Activated T-cell treated with anti-CD3 and anti-CD28 coated beads, Interleukin-2, amount 50 U/mL, for 4 hours (primary cell): Measurements from ENCODE around the gene TDRD7. TPM values are rescaled to one million over a fixed set of nuclear protein-coding genes. Genes with fewer than 3 reads are reported as not detected.

Experiments
- ATAC-seq, 2 donors: fragments of 200-7000 bp; cut with Tn5 transposase; one replicate each; pipeline ENCODE4 v1.10.0; 2021
- DNase-seq: peaks from one replicate; pipeline ENCODE4 v3.0.0-alpha.2; 2020
- H3K27me3 Mint-ChIP-seq: one replicate; pipeline ENCODE4 v1.8.0; 2021; ENCODE audit warnings: low read depth, mixed read lengths
- H3K36me3 Mint-ChIP-seq: one replicate; pipeline ENCODE4 v1.8.0; 2022; ENCODE audit warnings: mixed read lengths; ENCODE audit not compliant: insufficient read depth
- H3K4me1 Mint-ChIP-seq: one replicate; pipeline ENCODE4 v1.8.0; 2021; ENCODE audit warnings: low read depth, mixed read lengths
- H3K4me3 Mint-ChIP-seq: one replicate; pipeline ENCODE4 v1.8.0; 2021; ENCODE audit warnings: mild to moderate bottlenecking, moderate library complexity, mixed read lengths
- H3K9me3 Mint-ChIP-seq: one replicate; pipeline ENCODE4 v1.8.0; 2021; ENCODE audit warnings: mixed read lengths
- total RNA-seq, 3 donors: library from RNA; stranded (reverse); gene quantifications; one replicate each; pipeline ENCODE4 v1.2.1, GENCODE V29; 2021

The TDRD7 gene
- total RNA-seq, 3 donors from 2014 or later: 2.7 to 4.1 (median 2.8) TPM

GRCh38 chr9:97519441-97519970 is 107.6 kb downstream of the TDRD7 start:
- ATAC-seq (no peak), DNase-seq (no peak)
- Mint-ChIP-seq H3K27me3 (peaks cover 18% of the 10 kb centered on the region), H3K4me3 (no peak overlapping the region), H3K9me3 (no peaks in the 10 kb centered on the region), H3K36me3 (no peaks in the 10 kb centered on the region), H3K4me1 (no peaks in the 10 kb centered on the region)

GRCh38 chr9:97521576-97522333 is 109.9 kb downstream of the TDRD7 start:
- Mint-ChIP-seq H3K4me1 (no peaks in the 10 kb centered on the region), H3K27me3 (peaks cover 11% of the 10 kb centered on the region)

GRCh38 chr9:97524424-97524823 is 112.5 kb downstream of the TDRD7 start:
- peaks cover under 1% of the 10 kb centered on the region for H3K4me1 Mint-ChIP-seq
- no peak overlapping the region for H3K4me3 Mint-ChIP-seq
- H3K9me3 Mint-ChIP-seq: no peaks in the 10 kb centered on the region
- no peak for DNase-seq
- no peak for ATAC-seq
- H3K27me3 Mint-ChIP-seq: peaks cover 2% of the 10 kb centered on the region
- H3K36me3 Mint-ChIP-seq: no peaks in the 10 kb centered on the region

More at GRCh38 chr9:97521576-97522333, 109.9 kb downstream of the TDRD7 start:
- no peaks in the 10 kb centered on the region for H3K9me3 Mint-ChIP-seq
- no peak for DNase-seq
- no peaks in the 10 kb centered on the region for H3K36me3 Mint-ChIP-seq
- no peak overlapping the region for H3K4me3 Mint-ChIP-seq
- ATAC-seq: no peak

- no peak for ATAC-seq
- DNase-seq: no peak
- Mint-ChIP-seq H3K9me3 (no peaks in the 10 kb centered on the region), H3K27me3 (peaks cover 2% of the 10 kb centered on the region), H3K4me1 (peaks cover 4% of the 10 kb centered on the region), H3K4me3 (no peak overlapping the region), H3K36me3 (no peaks in the 10 kb centered on the region)
Measured at GRCh38 chr9:97525451-97525850, 113.6 kb downstream of the TDRD7 start.

DNA sequence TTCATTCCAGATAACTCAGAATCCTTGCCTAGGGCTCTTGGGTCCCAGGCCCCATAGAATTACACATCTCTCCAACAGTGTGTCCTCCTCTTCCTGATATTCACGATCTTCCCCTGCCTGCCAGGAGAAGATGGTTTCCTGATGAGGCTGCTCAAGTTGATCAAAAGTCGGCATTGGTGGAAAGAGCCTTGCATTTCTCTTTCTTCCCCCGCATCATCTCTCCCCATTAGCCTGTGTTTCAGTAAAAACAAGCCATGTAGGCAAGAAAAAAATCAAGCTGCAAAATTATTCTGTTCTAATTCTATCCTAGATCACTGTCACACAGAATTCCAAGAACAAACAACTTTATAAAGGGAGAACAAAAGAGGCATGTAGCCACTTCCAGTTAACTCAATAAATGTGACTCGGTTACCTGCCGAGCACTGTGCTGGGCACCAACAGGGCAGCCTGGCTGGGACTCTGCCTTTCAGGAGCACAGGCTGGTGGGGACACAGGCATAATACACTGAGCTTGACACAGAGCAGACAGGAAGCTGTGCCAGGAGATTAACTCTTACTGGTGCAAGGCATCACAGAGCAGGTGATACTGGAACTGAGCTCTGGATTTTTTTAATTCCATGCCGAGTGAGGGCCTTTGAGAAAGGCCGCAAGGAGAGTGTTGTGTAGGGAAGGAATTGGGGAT is 115.1 kb downstream of the TDRD7 start:
- Mint-ChIP-seq H3K9me3 (no peaks in the 10 kb centered on the region), H3K27me3 (peaks cover 2% of the 10 kb centered on the region), H3K4me3 (no peak overlapping the region), H3K36me3 (no peaks in the 10 kb centered on the region), H3K4me1 (peaks cover 4% of the 10 kb centered on the region)
- DNase-seq (no peak), ATAC-seq (no peak)

DNA sequence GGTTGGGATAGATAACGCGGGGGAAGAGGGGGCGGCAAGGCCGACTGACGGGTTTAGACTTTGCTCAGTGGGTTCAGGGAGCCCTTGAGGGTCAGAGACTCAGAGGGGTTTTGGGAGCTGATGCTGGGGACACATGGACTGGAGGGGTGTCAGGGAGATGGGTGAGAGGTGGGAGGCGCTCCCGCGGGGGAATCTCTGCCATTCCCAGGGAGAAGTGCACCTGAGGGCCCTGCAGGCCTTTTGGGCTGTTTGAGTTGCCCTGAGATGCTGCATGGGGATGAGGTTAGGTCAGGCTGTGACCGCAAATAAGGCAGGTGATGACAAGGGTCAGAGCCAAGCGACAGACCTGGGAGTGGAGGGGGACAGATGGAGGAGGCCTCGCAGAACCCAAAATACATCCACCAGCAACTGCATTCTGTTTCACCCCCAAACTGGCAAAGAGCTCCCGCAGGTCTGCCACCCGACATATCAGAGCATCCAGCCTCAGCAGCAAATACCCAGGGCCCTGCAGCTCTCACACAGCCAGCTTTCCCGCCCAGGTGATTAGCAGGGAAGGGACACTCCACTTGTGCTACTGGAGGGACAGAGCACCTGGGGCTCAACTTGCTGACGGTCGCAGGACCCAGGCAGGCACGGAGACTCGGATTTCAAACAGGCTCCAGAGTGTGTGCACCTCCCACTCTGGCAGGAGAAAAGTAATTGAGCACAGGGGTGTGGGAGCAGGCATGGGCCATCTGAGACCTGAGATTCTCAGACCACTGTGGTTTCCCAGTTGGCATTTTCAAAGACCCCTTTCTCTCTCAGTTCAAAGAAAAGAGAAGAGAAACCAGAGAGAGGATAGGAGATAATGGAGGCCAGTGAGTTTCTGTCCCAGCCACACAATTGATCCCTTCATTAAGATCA is 116.0 kb downstream of the TDRD7 start:
- peaks cover 2% of the 10 kb centered on the region for H3K27me3 Mint-ChIP-seq
- H3K4me3 Mint-ChIP-seq: no peak overlapping the region
- ATAC-seq (no peak), DNase-seq (no peak)
- no peaks in the 10 kb centered on the region for H3K36me3 Mint-ChIP-seq
- peaks cover 4% of the 10 kb centered on the region for H3K4me1 Mint-ChIP-seq
- no peaks in the 10 kb centered on the region for H3K9me3 Mint-ChIP-seq

GRCh38 chr9:97528529-97529230 is 116.8 kb downstream of the TDRD7 start:
- peaks cover 2% of the 10 kb centered on the region for H3K27me3 Mint-ChIP-seq
- no peak for DNase-seq
- H3K4me1 Mint-ChIP-seq: peaks cover 4% of the 10 kb centered on the region
- ATAC-seq: no peak
- H3K9me3 Mint-ChIP-seq: no peaks in the 10 kb centered on the region
- no peak overlapping the region for H3K4me3 Mint-ChIP-seq
- no peaks in the 10 kb centered on the region for H3K36me3 Mint-ChIP-seq

DNA sequence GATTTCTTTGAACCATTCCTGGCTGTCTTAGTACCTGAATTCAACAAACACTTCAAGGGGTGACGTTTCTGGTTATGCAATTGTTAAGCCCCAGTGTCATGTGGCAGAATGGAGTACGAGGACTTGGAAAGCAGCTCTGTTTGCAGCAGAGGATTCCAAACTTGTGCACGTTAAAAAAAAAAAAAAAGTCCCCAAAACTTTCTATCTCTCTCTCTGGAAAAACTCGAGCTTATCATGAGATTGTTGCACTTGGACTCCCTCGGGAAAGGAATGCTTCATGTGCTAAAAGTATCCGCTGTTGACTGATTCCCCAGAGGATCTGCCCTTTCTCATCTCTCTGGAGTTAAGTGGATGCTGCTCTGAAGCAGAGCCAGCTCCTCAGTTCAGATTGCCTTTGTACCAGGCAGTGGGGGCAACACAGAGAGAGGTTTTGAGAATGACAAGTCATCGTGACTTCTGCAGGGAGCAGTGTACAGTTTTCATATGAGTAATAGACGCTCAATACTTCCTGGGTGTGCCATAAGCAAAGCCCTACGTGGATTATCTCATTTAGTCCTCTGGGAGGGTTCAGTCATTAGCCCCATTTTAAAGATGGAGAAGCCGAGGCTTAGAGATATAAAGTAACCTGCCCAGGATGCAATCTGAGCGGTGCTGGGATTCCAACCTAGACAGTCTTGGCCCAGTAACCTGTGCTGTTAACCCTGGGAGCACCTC is 117.6 kb downstream of the TDRD7 start:
- DNase-seq (no peak), ATAC-seq (peak; percentile 51 to 78)
- no peak overlapping the region for H3K4me3 Mint-ChIP-seq

GRCh38 chr9:97531888-97532376 is 120.0 kb downstream of the TDRD7 start:
- ATAC-seq (no peak), DNase-seq (no peak)
- Mint-ChIP-seq H3K27me3 (peaks cover 8% of the 10 kb centered on the region), H3K4me3 (no peak overlapping the region), H3K4me1 (peaks cover 4% of the 10 kb centered on the region), H3K36me3 (no peaks in the 10 kb centered on the region), H3K9me3 (no peaks in the 10 kb centered on the region)

More for the DNA sequence above, 117.6 kb downstream of the TDRD7 start:
- peaks cover 4% of the 10 kb centered on the region for H3K4me1 Mint-ChIP-seq
- no peaks in the 10 kb centered on the region for H3K9me3 Mint-ChIP-seq
- no peaks in the 10 kb centered on the region for H3K36me3 Mint-ChIP-seq
- H3K27me3 Mint-ChIP-seq: peaks cover under 1% of the 10 kb centered on the region

- Mint-ChIP-seq H3K36me3 (no peaks in the 10 kb centered on the region), H3K9me3 (no peaks in the 10 kb centered on the region), H3K4me3 (no peak overlapping the region), H3K27me3 (peaks cover 11% of the 10 kb centered on the region), H3K4me1 (peaks cover 4% of the 10 kb centered on the region)
- no peak for DNase-seq
- no peak for ATAC-seq
Measured at GRCh38 chr9:97534185-97534584, 122.3 kb downstream of the TDRD7 start.

- no peaks in the 10 kb centered on the region for H3K36me3 Mint-ChIP-seq
- no peak for ATAC-seq
- DNase-seq: no peak
Measured at GRCh38 chr9:97534961-97535594, 123.2 kb downstream of the TDRD7 start.

DNA sequence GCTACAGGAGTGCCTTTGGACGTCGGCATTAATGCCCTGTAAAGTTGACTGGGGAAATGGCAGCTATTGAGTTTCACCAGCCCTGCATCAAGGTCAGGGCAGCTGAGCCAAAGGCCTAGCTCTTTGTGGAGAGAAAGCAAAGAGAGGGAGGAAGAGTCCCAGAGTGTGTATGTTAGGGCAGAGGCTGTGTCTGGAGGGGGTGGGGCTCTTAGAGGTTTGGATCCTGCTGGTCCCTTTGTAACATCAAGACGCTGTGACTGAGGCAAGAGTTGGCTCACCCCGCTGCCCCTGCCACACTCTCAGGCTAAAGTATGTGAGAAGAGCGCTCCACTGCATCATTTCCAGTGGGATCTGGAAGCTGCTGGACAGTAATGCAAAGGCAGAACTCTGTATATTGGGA is 123.9 kb downstream of the TDRD7 start:
- H3K9me3 Mint-ChIP-seq: no peaks in the 10 kb centered on the region
- H3K4me3 Mint-ChIP-seq: no peak overlapping the region
- no peaks in the 10 kb centered on the region for H3K4me1 Mint-ChIP-seq

More at GRCh38 chr9:97534961-97535594, 123.2 kb downstream of the TDRD7 start:
- Mint-ChIP-seq H3K4me1 (no peaks in the 10 kb centered on the region), H3K9me3 (no peaks in the 10 kb centered on the region), H3K27me3 (peaks cover 11% of the 10 kb centered on the region), H3K4me3 (no peak overlapping the region)

DNA sequence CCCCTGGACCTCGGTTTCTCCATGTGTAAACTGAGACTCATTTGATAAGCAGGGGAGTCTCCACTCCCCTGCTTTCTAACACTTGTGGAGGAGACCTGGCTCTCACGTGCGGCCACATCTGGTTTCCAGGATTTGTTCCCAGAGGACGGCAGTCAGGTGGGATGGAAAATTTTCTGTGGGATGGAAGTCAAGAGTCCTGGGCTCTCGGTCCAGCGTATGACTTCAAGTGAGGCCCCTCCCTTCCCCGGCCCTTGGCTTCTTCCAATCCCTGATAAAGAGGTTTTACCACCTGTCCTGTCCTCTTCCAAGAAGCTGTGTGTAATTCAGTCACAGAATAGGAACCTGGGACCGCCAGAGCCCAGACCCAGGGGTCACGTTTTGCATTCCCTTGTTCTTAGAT is 124.6 kb downstream of the TDRD7 start:
- Mint-ChIP-seq H3K27me3 (peaks cover 11% of the 10 kb centered on the region), H3K36me3 (no peaks in the 10 kb centered on the region), H3K4me3 (no peak overlapping the region), H3K9me3 (no peaks in the 10 kb centered on the region), H3K4me1 (no peaks in the 10 kb centered on the region)
- DNase-seq (no peak), ATAC-seq (no peak)

More for the DNA sequence above, 123.9 kb downstream of the TDRD7 start:
- no peak for DNase-seq
- H3K27me3 Mint-ChIP-seq: peaks cover 11% of the 10 kb centered on the region
- no peak for ATAC-seq
- H3K36me3 Mint-ChIP-seq: no peaks in the 10 kb centered on the region
